Measurements from ENCODE around the gene ZSWIM4.

Gene ZSWIM4

GRCh38 chr19:13833330-13834243, 38.3 kb downstream of the ZSWIM4 start:
- CTCF ChIA-PET = interaction anchor here (1.0 to 7.0 kb wide), 7 partner anchors 13 to 60 kb away, joined by 3 to 61 read pairs (median 6); partner anchors contain the start of gene C19orf53
- DNase-seq (ENCODE audit: low read depth, low spot score) = no peak
- POLR2A ChIA-PET = interaction anchor here (0.7 to 9.0 kb wide), 6 partner anchors 14 to 39 kb away, joined by 3 to 149 read pairs (median 7); partner anchors contain the start of gene ZSWIM4
- H3K4me3 ChIP-seq (ENCODE audit: low read depth, low read length) = no peak overlapping the region; the same call in 1 of the 2 replicates
- peak; percentile 46 for TF ChIP-seq CTCF (IDR thresholded peaks at IDR 0.05; ENCODE audit: insufficient read depth, low read length, missing control alignments)

- no peak for DNase-seq (ENCODE audit: low read depth, low spot score)
- POLR2A ChIA-PET = interaction anchor here (0.9 to 9.0 kb wide), 3 partner anchors 13 to 28 kb away, joined by 4 to 149 read pairs (median 37); no protein-coding TSS in a partner anchor
- no peak for TF ChIP-seq CTCF (IDR thresholded peaks at IDR 0.05; ENCODE audit: insufficient read depth, low read length, missing control alignments)
- CTCF ChIA-PET = interaction anchor here (1.0 to 7.0 kb wide), 6 partner anchors 12 to 61 kb away, joined by 3 to 61 read pairs (median 6); partner anchors contain the start of gene C19orf53
- no peak overlapping the region; the same call in 1 of the 2 replicates for H3K4me3 ChIP-seq (ENCODE audit: low read depth, low read length)
Measured at GRCh38 chr19:13834244-13835069, 39.2 kb downstream of the ZSWIM4 start.

DNA sequence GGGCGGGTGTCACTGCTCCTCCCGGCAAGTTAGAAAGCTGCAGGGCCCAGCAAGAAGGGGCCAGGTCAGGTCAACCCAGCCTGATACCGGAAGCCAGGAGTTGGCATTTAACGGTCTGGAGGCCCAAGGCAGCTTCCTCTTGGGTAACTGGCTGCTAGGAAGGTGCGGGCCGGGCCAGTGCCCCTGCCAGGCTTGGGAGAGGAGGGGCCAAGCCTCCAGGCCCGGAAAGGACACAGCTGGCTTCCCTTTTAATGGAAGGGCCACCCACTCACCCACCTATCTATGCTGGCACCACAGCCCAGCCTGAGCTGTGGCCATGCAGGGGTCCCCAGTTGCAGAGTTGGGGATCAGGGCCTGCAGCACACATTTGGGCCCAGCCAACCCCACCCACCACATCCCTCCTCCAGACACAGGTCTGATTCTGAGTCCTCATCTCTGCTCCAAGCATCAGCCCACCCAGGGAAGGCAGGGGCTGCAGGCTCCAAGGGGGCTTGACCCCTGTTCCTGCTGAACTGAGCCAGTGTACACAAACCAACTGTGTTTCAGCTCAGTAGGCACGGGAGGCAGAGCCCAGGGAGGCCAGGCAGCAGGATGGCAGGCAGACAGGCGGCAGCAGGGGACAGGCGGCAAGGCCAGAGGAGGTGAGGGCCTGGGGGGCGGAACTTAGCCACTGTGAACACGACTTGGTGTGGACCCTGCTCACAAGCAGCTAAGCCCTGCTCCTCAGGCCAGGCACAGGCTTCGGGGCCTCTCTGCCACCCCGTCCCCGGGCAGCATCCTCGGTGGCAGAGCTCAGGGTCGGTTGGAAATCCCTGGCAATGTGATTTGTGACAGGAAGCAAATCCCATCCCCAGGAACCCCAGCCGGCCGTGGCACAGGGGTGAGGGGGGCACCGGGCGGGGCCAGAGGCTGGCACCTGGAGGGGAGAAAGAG, 40.8 kb downstream of the ZSWIM4 start:
- DNase-seq (ENCODE audit: low read depth, low spot score) = no peak
- H3K4me3 ChIP-seq (ENCODE audit: low read depth, low read length) = no peak overlapping the region
- POLR2A ChIA-PET = interaction anchor here (0.9 to 9.0 kb wide), 10 partner anchors 9 to 62 kb away, joined by 3 to 149 read pairs (median 6); partner anchors contain the start of genes C19orf53 and ZSWIM4
- TF ChIP-seq CTCF (IDR thresholded peaks at IDR 0.05; ENCODE audit: insufficient read depth, low read length, missing control alignments) = no peak
- CTCF ChIA-PET = interaction anchor here (0.7 to 7.0 kb wide), 10 partner anchors 9 to 114 kb away, joined by 3 to 61 read pairs (median 6); no protein-coding TSS in a partner anchor

- no peak for DNase-seq (ENCODE audit: low read depth, low spot score)
- TF ChIP-seq CTCF (IDR thresholded peaks at IDR 0.05; ENCODE audit: insufficient read depth, low read length, missing control alignments) = no peak
- H3K4me3 ChIP-seq (ENCODE audit: low read depth, low read length) = peak overlapping the region; percentile 91
- POLR2A ChIA-PET = interaction anchor here (1.3 to 9.0 kb wide), 5 partner anchors 9 to 74 kb away, joined by 6 to 149 read pairs (median 37); partner anchors contain the start of gene MRI1
- CTCF ChIA-PET = interaction anchor here (1.4 to 7.0 kb wide), 3 partner anchors 14 to 54 kb away, joined by 4 to 61 read pairs (median 7); no protein-coding TSS in a partner anchor
Measured at GRCh38 chr19:13838435-13839129, 43.3 kb downstream of the ZSWIM4 start.
